ENCODE measurements around the gene TECPR1. TPM values are rescaled to one million over a fixed set of nuclear protein-coding genes. Genes with fewer than 3 reads are reported as not detected.

TECPR1 gene
- polyA plus RNA-seq, 3 donors from 2014 or later = 5.2 to 12.3 (median 6.7) TPM

- H3K27ac Mint-ChIP-seq = peak overlapping the region in 1 of 6 donors; percentile 18
- H3K4me1 Mint-ChIP-seq = peaks cover 24 to 35% of the 10 kb centered on the region in 2 donors
- no peaks in the 10 kb centered on the region for H3K9me3 Mint-ChIP-seq
- no peak for DNase-seq
- H3K36me3 Mint-ChIP-seq = peaks cover 16 to 28% (median 26%) of the 10 kb centered on the region in 3 donors
- H3K4me3 Mint-ChIP-seq = no peak overlapping the region
- H3K27me3 Mint-ChIP-seq (ENCODE audit: low read depth in 3 of 3) = peaks cover 0 to 3% (median 2%) of the 10 kb centered on the region in 3 donors
These were observed 51.7 kb downstream of the TECPR1 start for GRCh38 chr7:98200364-98200763.

- peaks cover 24 to 35% of the 10 kb centered on the region in 2 donors for H3K4me1 Mint-ChIP-seq
- no peak overlapping the region for H3K4me3 Mint-ChIP-seq
- no peak overlapping the region for H3K27ac Mint-ChIP-seq
- H3K9me3 Mint-ChIP-seq = no peaks in the 10 kb centered on the region
- peaks cover 16 to 32% (median 31%) of the 10 kb centered on the region in 3 donors for H3K36me3 Mint-ChIP-seq
- H3K27me3 Mint-ChIP-seq (ENCODE audit: low read depth in 3 of 3) = peaks cover 0 to 3% (median 2%) of the 10 kb centered on the region in 3 donors
- no peak for DNase-seq
These were observed 52.9 kb downstream of the TECPR1 start for GRCh38 chr7:98199131-98199530.

- peak overlapping the region in 1 of 6 donors; percentile 36 for H3K27ac Mint-ChIP-seq
- H3K4me3 Mint-ChIP-seq = no peak overlapping the region
- peaks cover 26 to 42% (median 31%) of the 10 kb centered on the region in 3 donors for H3K36me3 Mint-ChIP-seq
- H3K27me3 Mint-ChIP-seq (ENCODE audit: low read depth in 3 of 3) = peaks cover 0 to 3% (median 2%) of the 10 kb centered on the region in 3 donors
- peaks cover 8 to 19% of the 10 kb centered on the region in 2 donors for H3K4me1 Mint-ChIP-seq
- DNase-seq = no peak
- no peaks in the 10 kb centered on the region for H3K9me3 Mint-ChIP-seq
These were observed 55.1 kb downstream of the TECPR1 start for GRCh38 chr7:98196706-98197605.

GRCh38 chr7:98194672-98195457 is 57.2 kb downstream of the TECPR1 start:
- no peak overlapping the region for H3K27ac Mint-ChIP-seq
- peaks cover 0 to under 1% of the 10 kb centered on the region in 2 donors for H3K4me1 Mint-ChIP-seq
- peaks cover 29 to 52% (median 33%) of the 10 kb centered on the region in 3 donors for H3K36me3 Mint-ChIP-seq
- peaks cover 0 to 2% (median 0%) of the 10 kb centered on the region in 3 donors for H3K27me3 Mint-ChIP-seq (ENCODE audit: low read depth in 3 of 3)
- no peaks in the 10 kb centered on the region for H3K9me3 Mint-ChIP-seq
- H3K4me3 Mint-ChIP-seq = no peak overlapping the region
- no peak for DNase-seq

- no peak overlapping the region for H3K4me3 Mint-ChIP-seq
- no peaks in the 10 kb centered on the region for H3K9me3 Mint-ChIP-seq
- H3K27me3 Mint-ChIP-seq (ENCODE audit: low read depth in 3 of 3) = peaks cover 0 to 3% (median 0%) of the 10 kb centered on the region in 3 donors
- no peak for DNase-seq
- peaks cover 29 to 54% (median 32%) of the 10 kb centered on the region in 3 donors for H3K36me3 Mint-ChIP-seq
- H3K27ac Mint-ChIP-seq = no peak overlapping the region
- H3K4me1 Mint-ChIP-seq = peaks cover 4 to 5% of the 10 kb centered on the region in 2 donors
These were observed 57.8 kb downstream of the TECPR1 start for GRCh38 chr7:98194186-98194585.

GRCh38 chr7:98193474-98194180 is 58.4 kb downstream of the TECPR1 start:
- Mint-ChIP-seq H3K27ac (no peak overlapping the region), H3K4me3 (no peak overlapping the region), H3K4me1 (peaks cover 4 to 8% of the 10 kb centered on the region in 2 donors)

GRCh38 chr7:98192781-98193457 is 59.1 kb downstream of the TECPR1 start:
- H3K9me3 Mint-ChIP-seq = no peaks in the 10 kb centered on the region
- peaks cover 4 to 8% of the 10 kb centered on the region in 2 donors for H3K4me1 Mint-ChIP-seq
- peaks cover 0 to 3% (median 0%) of the 10 kb centered on the region in 3 donors for H3K27me3 Mint-ChIP-seq (ENCODE audit: low read depth in 3 of 3)
- H3K27ac Mint-ChIP-seq = no peak overlapping the region
- H3K36me3 Mint-ChIP-seq = peaks cover 30 to 60% (median 30%) of the 10 kb centered on the region in 3 donors
- no peak overlapping the region for H3K4me3 Mint-ChIP-seq
- no peak for DNase-seq

More at GRCh38 chr7:98193474-98194180, 58.4 kb downstream of the TECPR1 start:
- DNase-seq = no peak
- peaks cover 0 to 3% (median 0%) of the 10 kb centered on the region in 3 donors for H3K27me3 Mint-ChIP-seq (ENCODE audit: low read depth in 3 of 3)
- H3K9me3 Mint-ChIP-seq = no peaks in the 10 kb centered on the region
- peaks cover 28 to 55% (median 29%) of the 10 kb centered on the region in 3 donors for H3K36me3 Mint-ChIP-seq

- H3K36me3 Mint-ChIP-seq = peaks cover 26 to 57% (median 28%) of the 10 kb centered on the region in 3 donors
These were observed 60.2 kb downstream of the TECPR1 start for GRCh38 chr7:98191668-98192431.

GRCh38 chr7:98189559-98189958 is 62.5 kb downstream of the TECPR1 start:
- peaks cover 17 to 41% (median 21%) of the 10 kb centered on the region in 3 donors for H3K36me3 Mint-ChIP-seq
- H3K27ac Mint-ChIP-seq = peak overlapping the region in 1 of 6 donors; percentile 43
- H3K9me3 Mint-ChIP-seq = no peaks in the 10 kb centered on the region
- DNase-seq = no peak
- no peak overlapping the region for H3K4me3 Mint-ChIP-seq
- peaks cover 4 to 8% of the 10 kb centered on the region in 2 donors for H3K4me1 Mint-ChIP-seq
- peaks cover 0 to 2% (median 0%) of the 10 kb centered on the region in 3 donors for H3K27me3 Mint-ChIP-seq (ENCODE audit: low read depth in 3 of 3)

More at GRCh38 chr7:98191668-98192431, 60.2 kb downstream of the TECPR1 start:
- H3K27me3 Mint-ChIP-seq (ENCODE audit: low read depth in 3 of 3) = peaks cover 0 to 3% (median 0%) of the 10 kb centered on the region in 3 donors
- H3K27ac Mint-ChIP-seq = no peak overlapping the region
- H3K9me3 Mint-ChIP-seq = no peaks in the 10 kb centered on the region
- H3K4me3 Mint-ChIP-seq = no peak overlapping the region
- H3K4me1 Mint-ChIP-seq = peaks cover 4 to 8% of the 10 kb centered on the region in 2 donors
- DNase-seq = no peak

- Mint-ChIP-seq H3K9me3 (no peaks in the 10 kb centered on the region), H3K27ac (peak overlapping the region in 1 of 6 donors; percentile 8), H3K27me3 (ENCODE audit: low read depth in 3 of 3) (peaks cover 0 to 2% (median 0%) of the 10 kb centered on the region in 3 donors), H3K4me1 (peaks cover 4 to 8% of the 10 kb centered on the region in 2 donors), H3K36me3 (peaks cover 13 to 27% (median 15%) of the 10 kb centered on the region in 3 donors), H3K4me3 (no peak overlapping the region)
- DNase-seq = no peak
These were observed 64.9 kb downstream of the TECPR1 start for GRCh38 chr7:98187138-98187502.

GRCh38 chr7:98186452-98187137 is 65.4 kb downstream of the TECPR1 start:
- H3K9me3 Mint-ChIP-seq = no peaks in the 10 kb centered on the region
- peaks cover 4 to 8% of the 10 kb centered on the region in 2 donors for H3K4me1 Mint-ChIP-seq
- no peak for DNase-seq
- no peak overlapping the region for H3K4me3 Mint-ChIP-seq
- H3K27me3 Mint-ChIP-seq (ENCODE audit: low read depth in 3 of 3) = peaks cover 0 to 2% (median 0%) of the 10 kb centered on the region in 3 donors
- peaks cover 10 to 23% (median 15%) of the 10 kb centered on the region in 3 donors for H3K36me3 Mint-ChIP-seq
- no peak overlapping the region for H3K27ac Mint-ChIP-seq

GRCh38 chr7:98185101-98185500 is 66.9 kb downstream of the TECPR1 start:
- H3K27ac Mint-ChIP-seq = no peak overlapping the region
- H3K9me3 Mint-ChIP-seq = no peaks in the 10 kb centered on the region
- no peak overlapping the region for H3K4me3 Mint-ChIP-seq
- peaks cover 4 to 16% (median 15%) of the 10 kb centered on the region in 3 donors for H3K36me3 Mint-ChIP-seq
- DNase-seq = no peak
- H3K27me3 Mint-ChIP-seq (ENCODE audit: low read depth in 3 of 3) = peaks cover 0 to 2% (median 2%) of the 10 kb centered on the region in 3 donors
- peaks cover 4 to 8% of the 10 kb centered on the region in 2 donors for H3K4me1 Mint-ChIP-seq
